HG03442 (cell line): ENCODE measurements around the gene PPP4C.

Source experiments
- ATAC-seq: cut with Tn5 transposase; IDR thresholded peaks from one replicate; pipeline ENCODE4 v1.9.1; 2021; ENCODE audit warnings: mild to moderate bottlenecking, moderate library complexity; ENCODE audit not compliant: unreplicated experiment

The PPP4C gene

DNA sequence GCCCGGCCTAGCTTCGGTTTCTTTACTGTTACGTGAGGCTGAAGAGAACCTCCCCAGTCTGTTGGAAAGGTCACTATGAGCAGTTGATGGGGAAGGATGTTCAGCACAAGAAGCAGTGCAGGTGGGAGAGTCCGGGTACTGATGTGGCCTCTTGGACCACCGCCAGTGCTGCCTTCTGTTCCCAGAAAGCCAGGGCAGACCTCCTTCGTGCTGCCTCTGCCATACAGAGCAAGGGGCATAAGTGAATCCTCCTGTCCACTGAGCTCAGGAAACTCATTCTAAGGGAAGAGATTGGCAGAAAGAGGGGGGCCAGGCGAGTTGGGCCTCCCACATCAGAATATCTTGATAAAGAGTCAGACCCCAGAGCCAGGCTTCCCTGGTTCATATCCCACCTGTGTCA, 3.7 kb downstream of the PPP4C start:
- no peak for ATAC-seq

DNA sequence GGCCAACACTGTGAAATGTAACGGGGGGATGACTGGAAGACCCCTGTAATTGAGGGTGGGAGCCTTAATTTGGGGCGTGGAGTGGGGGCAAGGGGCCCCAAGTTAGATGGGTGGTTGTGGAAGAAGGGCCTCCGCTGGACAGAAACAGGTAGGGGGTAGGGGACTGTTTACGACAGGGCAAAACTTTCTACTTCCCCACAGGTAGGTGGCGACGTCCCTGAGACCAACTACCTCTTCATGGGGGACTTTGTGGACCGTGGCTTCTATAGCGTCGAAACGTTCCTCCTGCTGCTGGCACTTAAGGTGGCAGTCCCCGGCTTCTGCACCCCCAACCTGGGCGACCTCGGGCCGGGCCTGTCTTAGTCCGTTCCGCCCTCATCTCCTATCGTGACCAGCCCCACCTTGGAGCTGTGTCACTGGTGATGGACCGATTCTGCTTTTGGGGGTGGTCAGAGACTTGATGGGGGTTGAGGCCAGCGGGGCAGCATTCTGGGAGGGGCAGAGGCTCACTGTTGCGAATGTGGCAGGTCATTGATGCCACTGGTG, 6.8 kb downstream of the PPP4C start:
- no peak for ATAC-seq

GRCh38 chr16:30083216-30084055, 7.6 kb downstream of the PPP4C start:
- no peak for ATAC-seq

GRCh38 chr16:30084096-30084815, 8.5 kb downstream of the PPP4C start:
- no peak for ATAC-seq

- ATAC-seq = no peak
These were observed 9.0 kb downstream of the PPP4C start for GRCh38 chr16:30084816-30085159.

- ATAC-seq = no peak
These were observed 9.5 kb downstream of the PPP4C start for GRCh38 chr16:30085247-30085646.

DNA sequence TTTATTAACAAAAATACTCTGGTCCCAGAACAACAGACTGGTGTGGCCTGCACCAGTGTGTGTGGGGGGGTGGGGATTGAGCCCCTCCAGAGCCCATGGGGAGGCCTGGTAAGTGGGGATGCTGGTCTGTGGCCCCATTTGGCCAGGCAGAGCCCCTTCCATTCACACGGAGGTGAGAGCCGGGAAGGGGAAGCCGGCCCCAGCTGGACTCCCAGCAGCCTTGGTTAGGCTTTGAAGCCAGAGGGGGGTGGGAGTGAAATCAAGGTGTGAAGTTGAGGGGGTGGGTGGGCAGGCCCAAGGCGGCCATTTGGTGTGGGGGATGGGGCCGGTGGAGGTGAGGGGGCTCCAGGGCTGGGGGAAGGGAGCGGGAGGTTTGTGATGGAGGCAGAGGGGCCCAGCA, 10.0 kb downstream of the PPP4C start:
- ATAC-seq = no peak

- ATAC-seq = no peak
These were observed 10.7 kb downstream of the PPP4C start for GRCh38 chr16:30086291-30087140.

- ATAC-seq = no peak
These were observed 11.5 kb downstream of the PPP4C start for GRCh38 chr16:30087181-30087898.

DNA sequence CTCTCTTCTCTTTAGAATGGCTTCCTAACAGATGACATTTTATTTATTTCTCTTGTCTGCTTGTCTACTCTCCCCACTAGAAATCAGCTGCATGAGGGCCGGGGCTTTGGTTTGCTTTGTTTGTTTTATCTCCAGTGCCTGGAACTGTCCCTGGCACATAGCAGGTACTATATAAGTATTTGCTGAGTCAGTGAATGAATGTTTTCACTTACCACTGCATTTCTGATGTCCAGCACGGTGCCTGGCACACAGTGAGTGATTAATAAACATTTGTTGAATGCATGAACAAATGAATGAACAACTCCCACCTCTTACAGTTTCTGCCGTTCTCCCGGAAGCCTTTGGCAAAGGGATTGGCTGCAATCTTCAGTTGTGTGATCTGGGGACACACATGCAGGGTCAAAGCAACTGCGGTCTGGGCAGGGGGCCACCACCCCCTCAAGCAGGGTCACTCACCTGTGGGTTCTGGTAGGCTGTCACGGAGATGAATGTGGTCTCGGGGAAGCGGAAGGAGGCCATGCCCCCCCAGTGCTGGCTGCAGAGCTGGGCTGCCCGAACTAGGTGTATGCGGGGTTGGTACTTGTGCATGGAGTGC, 12.5 kb downstream of the PPP4C start:
- ATAC-seq = no peak

GRCh38 chr16:30088832-30089624, 13.2 kb downstream of the PPP4C start:
- ATAC-seq = no peak

DNA sequence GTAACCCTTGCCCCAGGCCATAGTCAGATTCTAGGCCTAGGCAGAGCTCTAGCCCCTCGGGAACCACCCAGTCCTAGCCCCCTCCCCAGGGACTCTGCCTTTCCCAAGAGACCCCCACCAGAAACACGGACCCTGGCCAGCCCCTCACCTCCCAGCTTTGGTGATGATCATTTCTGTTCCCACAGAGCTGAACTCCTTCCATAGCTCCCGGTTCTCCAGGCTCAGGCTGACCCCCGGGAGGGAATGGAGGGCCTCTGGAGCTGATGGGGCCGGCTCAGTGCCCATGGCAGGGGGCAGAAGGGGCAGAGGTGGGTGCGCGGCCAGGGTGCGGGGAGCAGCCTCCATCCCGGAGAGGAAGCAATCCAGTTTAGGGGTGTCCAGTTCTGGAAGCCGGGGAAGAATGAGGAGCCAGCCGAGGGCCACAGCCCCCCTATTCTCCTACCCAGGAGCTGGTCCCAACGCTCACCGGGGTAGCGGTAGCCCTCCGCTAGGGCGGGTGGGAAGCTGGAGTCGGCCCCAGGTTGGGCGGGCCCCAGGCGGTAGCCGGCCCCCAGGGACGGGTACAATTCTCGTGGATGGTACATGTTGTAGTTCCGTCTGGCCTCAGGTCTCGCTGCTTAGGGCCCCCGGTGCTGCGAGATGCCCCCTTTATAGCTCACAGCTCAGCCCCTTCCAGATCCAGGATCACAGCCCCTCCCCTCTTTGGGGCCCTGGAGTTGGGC, 15.0 kb downstream of the PPP4C start:
- no peak for ATAC-seq

GRCh38 chr16:30091474-30092372, 15.9 kb downstream of the PPP4C start, which contains the start of gene TBX6:
TSS of gene TBX6 (minus strand) at chr16:30091924. CDS start at chr16:30091193, 731 bp downstream.
- peak; percentile 59 for ATAC-seq

DNA sequence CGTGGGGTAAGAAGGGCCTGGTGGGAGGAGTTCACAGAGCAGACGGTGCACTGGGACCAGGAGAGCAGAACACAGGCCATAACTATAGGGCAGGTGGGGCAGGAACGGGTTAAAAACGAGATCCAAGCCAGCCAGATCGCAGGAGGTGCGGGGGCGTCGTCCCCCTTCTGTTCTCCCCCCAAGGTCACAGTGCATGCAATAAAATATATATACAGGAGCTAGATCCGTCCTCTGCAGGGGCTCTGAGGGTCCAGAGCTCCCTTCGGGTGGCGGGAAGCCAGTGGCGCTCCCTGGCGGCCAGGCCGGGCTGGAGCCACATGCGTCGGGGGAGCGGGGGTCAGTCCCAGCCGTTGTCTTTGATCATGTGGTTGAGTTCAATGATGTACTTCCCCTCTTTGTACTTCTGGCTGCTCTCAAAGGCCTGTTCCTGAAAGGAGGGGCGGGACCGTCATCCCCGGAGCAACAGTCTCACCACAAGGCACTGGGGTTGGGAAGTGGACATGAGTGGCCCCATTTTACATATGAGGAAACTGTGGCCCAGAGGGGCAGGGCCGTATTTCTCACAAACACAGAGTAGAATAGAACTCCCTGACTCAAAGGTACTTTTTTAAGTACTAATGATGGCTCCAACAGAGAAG, 16.7 kb downstream of the PPP4C start:
- peak; percentile 40 for ATAC-seq

DNA sequence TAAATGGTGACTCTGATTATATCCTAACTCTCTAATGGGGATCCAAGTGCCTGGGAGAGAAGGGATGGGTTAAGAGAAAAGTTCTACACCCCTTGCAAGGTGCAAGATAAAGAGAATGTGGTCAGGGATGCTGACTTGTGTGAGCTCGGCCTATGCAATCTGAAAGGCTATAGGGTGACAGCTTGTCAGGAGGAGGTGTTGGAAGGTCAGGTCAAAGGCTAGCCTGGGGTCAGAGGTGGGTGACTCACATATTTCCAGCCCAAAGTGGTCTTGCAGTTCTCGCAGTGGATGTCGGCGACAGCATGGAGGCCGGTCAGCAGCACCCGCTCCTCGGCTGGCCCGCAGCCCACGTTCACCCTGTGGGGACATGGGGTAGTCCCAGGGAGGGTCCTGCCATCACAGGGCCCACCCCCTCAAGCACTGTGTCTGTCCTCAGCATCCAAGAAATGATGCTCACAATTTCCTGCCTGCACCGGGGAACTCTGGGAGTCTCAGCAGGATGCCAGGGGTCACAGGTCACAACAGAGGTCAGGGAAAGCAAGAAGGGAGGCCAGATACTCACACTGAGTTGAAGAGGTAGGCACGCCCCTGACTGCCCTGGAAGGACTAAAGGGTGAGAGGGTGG, 18.9 kb downstream of the PPP4C start:
- no peak for ATAC-seq

DNA sequence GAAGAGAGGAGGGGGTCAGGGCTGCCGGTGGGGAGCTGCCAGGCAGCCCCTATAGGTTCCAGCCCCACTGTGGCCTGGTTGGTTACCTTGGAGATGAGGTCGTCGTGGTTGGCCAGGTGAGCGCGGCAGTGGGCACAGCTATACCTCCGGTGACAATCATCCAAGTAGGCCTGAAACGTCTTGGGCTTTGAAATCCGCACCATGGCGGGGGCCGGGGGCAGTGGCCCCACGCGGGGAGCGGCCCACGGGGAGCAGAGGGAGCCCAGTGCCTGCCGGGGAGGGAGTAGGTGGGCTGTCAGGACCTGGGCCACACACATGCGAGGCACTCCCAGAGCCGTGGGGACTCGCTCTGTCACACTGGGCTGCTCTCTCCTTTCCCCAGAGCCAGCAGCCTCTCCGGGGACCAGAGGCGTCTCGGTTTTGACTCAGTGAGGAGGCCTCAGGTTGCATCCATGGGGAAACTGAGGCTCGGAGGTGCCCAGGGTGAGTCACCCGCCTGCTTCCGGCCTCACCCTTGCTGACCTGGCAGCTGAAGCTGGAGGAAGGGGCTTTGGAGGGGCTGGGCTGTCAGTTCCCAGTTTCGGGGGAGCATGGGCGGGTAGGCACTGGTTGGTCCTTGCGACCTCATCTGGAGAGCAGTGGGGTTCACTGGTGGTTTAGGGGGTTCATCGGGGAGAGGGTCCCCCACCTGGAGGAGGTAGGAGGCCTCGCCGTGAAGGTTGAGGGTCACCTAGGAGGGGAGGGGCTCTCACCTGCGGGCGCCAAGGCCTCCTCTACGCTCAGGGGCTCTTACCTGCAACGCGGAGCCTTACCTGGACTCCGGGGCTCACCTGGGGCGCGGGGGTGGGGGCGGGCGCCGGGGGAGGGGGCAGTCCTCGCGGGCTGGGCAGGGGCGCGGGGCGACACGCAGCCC, 19.6 kb downstream of the PPP4C start:
- no peak for ATAC-seq
